GM19328 (cell line): Measurements from ENCODE around the gene ZNF236.

Source experiments
- ATAC-seq: cut with Tn5 transposase; IDR thresholded peaks from one replicate; pipeline ENCODE4 v1.9.1; 2021; ENCODE audit warnings: mild to moderate bottlenecking, moderate library complexity; ENCODE audit not compliant: unreplicated experiment

The ZNF236 gene

DNA sequence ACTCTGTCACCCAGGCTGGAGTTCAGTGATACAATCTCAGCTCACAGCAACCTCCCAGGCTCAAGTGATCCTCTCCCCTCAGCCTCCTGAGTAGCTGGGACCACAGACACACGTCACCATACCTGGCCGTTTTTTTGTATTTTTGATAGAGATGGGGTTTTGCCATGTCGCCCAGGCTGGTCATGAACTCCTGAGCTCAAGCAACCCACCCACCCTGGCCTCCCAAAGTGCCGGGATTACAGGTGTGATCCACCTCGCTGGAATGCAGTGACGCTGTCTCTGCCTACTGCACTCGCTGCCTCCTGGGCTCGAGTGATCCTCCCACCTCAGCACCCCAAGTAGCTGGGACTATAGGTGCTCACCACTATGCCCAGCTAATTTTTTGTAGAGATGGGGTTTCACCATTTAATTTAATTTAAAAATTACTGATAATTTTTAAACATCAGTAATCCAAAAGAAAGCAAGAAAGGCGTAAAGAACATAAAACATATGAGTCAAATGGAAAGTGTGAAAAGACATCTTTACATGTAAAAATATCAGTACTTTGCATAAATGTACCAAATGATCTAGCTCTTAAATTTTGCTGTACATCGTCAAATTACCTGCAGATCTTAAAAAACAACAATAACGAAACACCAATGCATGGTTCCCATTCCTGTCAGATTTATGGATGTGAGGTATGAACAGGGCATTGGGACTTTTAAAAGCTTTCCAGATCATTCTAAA, 2.8 kb upstream of the ZNF236 start:
- ATAC-seq = no peak

DNA sequence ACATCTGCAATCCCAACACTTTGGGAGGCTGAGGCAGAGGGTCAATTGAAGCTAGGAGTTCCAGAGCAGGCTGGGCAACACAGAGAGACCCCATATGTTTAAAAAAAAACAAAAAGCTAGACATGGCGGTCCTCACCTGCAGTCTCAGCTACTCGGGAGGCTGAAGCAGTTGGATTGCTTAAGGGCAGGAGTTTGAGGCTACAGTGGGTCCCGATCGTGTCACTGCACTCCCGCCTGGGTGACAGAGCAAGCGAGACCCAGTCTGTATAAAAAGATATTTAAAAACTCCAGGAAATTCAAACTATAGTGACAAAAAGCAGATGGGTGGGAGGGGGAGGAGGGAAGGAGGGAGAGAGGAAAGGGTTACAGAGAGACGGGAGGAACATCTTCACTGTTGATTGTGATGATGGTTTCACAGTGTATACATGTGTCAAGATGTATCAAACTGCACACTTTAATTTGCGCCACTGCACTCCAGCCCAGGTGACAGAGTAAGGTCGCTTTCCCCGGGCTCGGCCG, 942 bp upstream of the ZNF236 start:
- ATAC-seq = no peak

DNA sequence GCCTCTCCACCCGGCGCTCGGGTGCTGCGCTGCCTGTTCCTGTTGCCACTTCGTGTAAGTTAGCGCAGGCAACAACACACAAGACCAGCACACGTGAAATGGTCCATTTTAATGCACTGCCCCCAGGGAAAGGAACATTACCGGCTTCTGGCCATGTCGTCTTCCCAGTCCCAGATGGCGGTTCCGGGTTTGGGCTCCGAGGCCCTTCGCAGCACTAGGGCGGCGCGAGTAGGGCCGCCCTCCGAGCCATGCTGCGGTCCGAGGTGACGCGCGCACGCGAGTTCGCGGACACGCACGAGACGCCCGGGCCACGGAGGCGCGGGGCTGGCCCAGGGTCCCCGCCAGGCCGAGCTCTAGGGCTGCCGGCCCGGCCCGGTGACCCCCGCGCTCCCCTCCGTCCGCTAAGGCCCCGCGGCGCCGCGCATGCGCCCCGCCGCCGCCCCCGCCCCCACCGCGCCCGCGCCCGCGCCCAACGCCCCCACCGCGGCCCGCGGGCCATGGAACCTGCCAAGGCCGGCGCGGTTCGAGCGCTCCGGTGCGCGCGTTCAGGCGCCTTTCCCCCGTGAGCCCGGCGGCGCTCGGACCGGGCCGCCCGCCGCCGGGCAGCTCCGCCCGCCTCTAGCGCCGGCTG, 367 bp upstream of the ZNF236 start:
- ATAC-seq = peak; percentile 40

DNA sequence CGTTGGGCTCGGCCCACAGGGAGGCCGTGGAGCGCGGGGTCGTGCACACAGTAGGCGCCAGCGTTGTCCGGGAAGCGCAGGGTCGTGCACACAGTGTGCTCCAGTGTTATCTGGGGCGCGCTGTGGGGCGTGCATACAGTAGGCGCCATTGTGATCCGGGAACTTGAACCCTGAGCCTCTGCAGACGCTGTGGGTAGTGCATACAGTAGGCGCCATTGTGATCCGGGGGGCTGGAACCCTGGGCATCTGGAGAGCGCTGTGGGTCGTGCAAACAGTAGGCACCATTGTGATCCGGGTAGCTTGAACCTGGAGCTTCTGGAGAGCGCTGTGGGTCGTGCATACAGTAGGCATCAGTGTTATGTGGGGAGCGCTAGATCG, 793 bp downstream of the ZNF236 start:
- no peak for ATAC-seq

DNA sequence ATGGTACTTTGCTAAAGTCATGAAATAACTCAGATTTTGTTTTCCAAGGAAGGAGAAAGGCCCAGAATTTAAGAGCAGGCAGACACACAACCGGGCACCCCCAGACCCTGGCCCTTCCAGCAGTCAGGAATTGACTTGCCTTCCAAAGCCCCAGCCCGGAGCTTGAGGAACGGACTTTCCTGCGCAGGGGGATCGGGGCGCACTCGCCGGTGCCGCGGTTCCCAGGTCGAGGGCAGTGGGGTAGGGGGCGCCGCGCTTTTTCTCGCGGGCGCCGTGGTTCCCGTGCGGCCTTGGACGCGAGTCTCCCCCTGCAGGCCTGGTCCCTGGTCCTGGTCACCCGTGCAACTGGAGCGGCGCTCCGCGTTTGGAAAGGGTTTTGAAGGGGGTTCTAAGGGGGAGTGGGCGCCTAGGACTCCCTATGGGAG, 1.2 kb downstream of the ZNF236 start:
- ATAC-seq = no peak

DNA sequence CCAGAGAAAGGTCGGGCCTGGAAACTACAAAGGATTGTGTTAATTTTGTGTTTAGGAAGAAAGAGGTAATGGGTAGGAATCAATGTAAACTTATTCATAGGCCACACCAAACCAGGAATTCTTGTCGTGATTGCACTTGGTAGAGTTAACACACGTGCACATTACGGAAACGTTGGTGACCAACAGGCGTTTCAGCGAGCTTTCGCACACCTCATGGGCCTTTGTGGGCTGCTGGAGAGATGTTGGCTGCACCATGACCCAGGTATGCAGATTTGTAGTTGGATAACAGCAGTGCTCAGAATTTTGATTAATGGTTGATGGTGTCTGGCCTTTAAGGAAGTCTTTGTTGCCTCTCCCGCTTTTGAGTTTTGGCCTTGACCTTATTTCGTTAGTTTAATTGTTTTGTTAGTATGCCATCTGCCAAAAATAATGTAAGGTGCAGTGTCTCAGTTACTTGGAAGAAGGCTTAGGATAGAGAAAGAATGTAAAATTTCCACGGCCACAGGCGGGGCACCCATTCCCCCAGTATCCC, 1.9 kb downstream of the ZNF236 start:
- ATAC-seq = no peak

DNA sequence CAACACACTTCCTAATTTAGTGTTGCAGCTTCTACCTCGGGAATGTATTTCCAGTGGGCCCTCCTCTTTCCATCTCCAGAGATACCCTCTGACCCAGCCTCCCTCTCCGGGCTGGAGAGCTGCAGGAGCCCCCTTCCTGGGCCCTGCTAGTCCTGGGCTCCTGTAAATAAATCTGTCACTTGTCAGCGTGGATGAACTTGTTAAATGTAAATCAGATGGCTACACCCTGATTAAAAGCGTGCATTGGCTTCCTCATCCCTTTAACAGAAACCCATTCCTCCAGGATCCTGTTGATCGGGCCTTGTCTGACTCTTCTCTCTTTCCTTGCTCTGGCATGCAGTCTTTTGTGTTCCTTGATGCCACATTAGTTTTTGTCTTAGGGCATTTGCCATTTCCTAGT, 2.4 kb downstream of the ZNF236 start:
- no peak for ATAC-seq

DNA sequence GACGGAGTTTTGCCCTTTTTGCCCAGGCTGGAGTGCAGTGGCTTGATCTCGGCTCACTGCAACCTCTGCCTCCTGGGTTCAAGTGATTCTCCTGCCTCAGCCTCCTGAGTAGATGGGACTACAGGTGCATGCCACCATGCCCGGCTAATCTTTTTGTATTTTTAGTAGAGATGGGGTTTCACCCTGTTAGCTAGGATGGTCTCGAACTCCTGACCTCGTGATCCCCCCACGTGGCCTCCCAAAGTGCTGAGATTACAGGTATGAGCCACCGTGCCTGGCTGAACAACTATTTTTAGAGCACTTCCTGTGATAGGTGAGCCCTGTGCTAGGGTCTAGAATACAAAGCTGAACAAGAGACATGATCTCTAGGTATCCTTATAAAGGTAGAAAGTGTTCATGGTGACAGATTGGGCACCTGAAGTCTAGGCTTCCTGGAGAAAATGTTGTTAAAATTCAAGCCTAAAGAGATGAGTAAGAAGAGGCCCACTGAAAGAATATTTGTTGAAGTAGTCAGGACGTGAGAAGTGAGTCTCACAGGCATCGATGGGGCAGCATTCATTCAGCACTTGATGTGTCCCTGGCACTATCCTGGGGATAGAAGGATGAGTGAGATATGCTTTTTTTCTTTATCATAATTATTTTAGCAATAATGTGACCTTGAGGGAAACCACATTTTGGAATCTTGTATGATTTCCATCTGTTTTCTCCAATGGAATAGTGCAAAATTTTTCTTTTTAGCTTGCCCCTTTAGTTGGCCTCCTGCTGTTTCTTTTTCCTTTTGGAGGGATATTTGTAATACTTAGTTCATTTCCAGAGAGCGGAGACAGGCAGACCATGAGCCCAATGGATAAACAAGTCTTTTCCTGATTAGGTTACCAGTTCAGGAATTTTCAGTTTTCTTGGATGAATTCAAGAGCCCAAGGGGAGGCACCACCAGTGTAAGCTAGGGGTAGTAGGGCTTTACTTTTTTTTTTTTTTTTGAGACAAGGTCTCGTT, 5.1 kb downstream of the ZNF236 start:
- ATAC-seq = no peak

DNA sequence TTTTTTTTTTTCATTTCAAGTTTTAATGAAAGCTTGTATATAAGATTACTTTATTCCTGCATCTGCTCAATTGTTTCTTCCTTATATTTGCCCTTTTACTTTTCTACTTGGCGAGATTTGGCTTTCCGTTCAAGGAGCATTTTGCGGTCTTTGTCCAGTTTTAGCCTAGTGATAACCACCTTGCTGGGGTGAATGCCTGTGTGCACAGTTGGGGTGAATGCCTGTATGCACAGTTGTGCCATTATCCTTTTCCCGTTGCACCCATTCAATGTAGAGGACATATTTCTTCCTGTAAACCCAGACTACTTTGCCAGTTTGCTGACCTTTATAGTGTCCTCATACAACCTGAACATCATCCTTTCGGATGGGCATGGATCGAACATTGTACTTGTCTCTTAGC, 12.0 kb downstream of the ZNF236 start:
- no peak for ATAC-seq

DNA sequence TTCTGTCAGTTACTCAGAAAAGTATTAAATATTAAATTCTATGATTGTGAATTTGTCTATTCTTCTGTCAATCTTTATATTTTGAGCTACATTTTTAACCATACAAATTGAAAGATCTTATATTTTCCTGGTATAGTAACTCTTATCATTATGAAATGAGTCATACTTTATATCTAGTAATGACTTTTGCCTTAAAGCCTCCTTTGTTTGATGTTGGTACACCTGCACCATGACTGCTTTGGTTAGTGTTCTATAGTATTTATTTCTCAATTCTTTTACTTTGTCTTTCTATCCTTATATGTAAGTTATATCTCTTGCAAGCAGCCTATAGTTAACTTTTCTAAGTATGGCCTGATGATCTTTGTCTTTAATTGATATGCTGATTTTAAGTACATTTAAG, 13.0 kb downstream of the ZNF236 start:
- no peak for ATAC-seq

DNA sequence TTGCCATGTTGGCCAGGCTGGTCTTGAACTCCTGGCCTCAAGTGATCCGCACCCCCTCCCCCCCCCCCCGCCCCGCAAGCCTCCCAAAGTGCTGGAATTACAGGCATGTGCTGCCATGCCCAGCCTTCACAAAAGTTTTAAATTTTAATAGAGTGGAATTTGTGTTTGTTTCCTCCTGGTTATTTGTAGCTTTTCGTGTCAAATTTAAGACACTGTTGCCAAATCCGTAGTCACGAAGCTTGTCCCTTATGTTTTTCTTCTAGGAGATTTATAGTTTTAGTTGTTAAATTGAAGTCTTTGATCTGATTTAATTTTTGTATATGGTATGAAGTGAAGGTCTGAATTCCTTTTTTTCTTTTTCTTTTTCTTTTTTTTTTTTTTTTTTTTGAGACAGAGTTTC, 14.7 kb downstream of the ZNF236 start:
- no peak for ATAC-seq

DNA sequence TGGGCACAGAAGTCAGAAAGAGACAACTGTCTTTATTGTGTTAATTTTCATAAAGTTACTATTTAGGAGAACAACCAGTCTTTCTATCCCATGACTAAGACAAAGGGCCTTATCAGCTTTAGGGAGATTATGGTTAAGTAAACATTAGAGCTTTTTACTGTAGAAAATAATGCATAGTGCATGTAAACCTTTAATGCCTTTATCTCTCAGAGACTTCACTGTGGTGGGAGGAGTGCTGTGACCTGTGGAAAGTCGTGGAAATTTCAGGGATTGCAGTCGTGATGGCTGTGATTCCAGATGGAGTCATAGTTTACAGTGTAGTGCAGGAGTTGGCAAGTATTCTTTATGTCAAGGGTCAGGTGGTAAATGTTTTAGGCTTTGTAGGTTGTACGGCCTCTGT, 15.8 kb downstream of the ZNF236 start:
- ATAC-seq = no peak

DNA sequence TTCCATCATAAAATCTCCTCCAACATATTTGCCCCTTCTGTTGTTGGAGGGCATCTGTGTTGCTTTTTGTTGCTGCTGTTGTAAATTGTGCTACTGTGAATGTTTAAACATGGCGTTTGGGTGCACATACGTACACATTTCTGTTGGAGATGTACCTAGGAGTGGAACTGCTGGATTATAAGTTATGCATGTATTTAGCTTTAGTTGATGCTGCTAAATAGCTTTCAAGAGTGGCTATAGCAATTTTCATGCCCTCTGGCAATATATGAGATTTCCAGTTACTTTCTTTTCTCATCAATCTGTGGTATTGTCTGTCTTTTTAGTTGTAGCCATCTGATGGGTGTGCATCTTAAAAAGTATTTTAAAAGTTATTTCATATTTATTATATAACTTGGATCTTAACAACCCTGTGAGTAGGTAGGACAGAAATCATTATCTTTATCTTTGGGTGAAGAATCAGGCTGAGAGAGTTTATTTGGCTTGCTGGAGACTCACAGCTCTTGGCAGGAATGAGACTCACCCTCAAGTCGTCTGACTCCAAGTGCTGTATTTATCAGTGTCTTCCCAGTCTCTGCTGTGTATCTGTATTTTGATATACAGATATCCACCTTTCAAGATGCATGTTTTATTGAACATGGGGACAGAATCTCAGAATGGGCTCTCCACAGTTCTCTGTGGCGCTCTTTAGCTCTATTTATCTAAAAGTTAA, 16.9 kb downstream of the ZNF236 start:
- no peak for ATAC-seq

DNA sequence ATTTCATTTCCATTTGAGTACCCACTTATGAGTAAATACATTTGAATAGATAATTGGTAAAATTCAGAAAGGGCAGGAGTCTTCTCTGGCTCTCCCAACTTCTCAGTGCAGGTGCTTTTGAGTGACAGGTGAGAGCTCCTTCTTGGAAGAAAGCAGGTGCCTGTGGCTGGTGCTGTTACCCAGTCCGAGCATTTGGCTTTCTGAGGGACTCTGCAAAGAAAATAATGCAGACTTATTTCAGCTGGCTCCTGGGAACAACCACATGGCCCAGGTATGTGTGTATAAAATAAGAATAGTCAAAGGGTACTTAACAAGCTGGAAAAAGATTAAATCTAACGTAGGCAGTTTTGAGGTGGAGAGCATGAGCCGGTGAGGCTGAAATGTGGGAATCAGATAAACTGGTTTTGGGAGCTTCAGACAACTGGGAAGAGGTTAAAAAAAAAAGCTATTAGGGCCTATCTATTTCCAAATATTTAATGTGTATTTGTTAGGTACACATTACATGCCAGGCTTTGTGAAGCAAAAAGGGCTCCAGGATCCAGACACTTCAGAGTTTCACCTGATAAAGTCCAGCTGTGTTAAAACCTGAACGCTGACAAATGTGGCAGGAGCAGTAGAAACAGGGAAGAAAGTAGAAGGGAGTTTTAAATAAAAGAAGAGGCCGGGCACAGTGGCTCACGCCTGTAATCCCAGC, 20.6 kb downstream of the ZNF236 start:
- no peak for ATAC-seq

DNA sequence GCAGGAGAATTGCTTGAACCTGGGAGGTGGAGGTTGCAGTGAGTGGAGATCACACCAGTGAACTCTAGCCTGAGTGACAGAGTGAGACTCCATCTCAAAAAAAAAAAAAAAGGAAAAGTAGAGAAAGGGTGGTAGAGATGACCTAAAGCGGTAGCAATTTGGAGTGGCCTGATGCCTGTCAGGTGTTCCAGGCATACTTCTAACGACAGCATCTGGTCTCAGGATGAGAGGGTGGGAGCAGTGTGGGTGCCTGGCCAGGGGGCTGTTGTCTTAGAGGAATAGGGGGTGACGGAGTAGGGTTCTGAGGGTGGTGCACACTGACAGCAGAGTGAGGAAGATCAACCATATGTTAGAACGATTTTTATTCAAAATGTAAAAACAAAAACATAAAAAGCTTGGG, 21.8 kb downstream of the ZNF236 start:
- ATAC-seq = no peak

DNA sequence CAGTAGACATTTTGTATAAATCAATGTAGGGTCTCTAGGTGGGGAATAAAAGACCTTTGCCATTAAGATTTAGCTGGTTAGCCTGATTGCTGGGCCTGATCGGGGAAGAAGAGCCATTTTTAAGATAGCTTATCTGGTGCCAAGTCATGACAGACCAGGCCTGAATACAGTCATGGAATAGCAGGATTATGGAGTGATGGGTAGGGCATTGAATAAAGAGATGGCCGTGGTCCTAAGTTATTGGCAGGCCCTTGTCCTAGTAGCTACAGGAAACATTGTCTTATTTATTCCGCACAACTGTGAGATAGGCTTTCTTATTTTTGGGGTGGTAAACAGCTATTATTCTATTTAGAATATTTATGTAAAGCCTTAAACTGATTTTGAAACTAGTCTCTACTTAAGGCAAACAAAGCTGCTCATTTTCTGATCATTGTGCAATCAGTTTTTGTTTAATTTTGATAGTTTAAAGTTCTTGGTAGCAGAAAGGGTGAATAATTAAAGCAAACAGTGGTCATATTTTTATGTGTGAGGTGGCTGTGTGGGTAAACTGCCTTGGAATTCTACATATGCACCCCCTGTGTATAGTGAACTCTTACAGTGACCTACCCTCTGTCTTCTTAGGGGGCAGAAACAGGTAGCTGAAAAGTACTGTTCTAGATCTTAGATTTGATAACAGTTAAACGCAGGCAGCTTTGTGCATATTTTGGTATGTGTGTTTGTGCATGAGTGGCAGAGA, 22.6 kb downstream of the ZNF236 start:
- ATAC-seq = no peak

DNA sequence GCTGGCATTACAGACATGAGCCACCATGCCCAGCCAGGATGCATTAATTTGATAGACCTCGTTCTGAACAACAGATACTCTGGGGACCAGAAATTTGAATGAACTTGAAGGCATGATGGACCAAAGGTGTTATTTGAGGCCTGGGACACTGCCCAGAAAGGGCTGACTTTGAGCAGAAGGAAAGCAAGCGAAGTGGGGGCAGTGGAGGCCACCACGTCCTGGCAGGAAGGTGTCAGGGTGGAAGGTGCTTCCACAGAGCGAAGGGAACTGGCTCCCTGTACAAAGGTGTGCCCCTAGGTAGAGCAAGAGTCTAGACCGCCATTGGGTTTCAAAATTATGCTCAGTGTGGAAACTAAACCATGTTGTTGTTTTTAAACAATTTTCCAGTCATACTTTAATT, 23.9 kb downstream of the ZNF236 start:
- ATAC-seq = no peak

DNA sequence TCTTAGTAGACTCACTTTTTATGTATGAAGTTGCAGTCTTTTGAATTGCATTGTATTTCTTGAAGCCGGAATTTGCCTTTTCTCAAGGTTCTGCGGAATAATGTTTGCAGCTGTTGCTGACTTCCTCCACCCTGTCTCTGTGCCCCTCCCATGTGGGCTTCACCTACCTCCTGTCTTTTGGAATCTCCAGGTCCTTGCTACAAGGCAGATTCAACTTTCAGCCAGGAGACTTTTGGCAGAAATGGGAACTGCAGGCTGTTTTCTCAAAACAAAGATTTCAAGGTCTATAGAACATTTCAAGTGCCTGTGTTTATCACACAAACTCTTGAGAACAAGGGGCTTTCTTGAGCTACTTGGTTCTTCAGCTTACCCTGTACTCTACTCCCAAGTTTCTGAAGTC, 25.6 kb downstream of the ZNF236 start:
- ATAC-seq = no peak

DNA sequence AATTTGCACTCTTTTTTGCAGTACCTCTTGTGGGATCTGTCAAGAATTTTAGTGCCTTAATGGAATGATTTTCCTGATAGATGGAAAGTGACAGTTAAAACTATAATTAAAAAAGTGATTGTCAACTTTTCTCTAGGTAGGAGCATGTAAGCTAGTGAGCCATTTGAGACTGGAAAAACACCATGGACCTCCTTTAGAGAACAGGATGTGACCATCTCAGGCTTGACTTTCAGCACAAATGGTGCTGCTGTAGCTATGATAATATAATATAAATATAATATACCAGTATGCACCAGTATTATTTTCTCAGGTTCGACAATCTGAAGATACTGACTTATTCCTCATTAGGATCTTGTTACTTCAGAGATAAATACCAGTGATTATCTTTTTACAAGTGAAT, 27.8 kb downstream of the ZNF236 start:
- no peak for ATAC-seq
